ENCODE measurements around the gene SLC26A8. TPM values are rescaled to one million over a fixed set of nuclear protein-coding genes. Genes with fewer than 3 reads are reported as not detected.

The SLC26A8 gene
- total and polyA plus RNA-seq, 2 of the 13 experiments (the other 11 are each of a cell fraction or from before 2014, with no cell fraction given) = 0.46 TPM; not detected in 1

DNA sequence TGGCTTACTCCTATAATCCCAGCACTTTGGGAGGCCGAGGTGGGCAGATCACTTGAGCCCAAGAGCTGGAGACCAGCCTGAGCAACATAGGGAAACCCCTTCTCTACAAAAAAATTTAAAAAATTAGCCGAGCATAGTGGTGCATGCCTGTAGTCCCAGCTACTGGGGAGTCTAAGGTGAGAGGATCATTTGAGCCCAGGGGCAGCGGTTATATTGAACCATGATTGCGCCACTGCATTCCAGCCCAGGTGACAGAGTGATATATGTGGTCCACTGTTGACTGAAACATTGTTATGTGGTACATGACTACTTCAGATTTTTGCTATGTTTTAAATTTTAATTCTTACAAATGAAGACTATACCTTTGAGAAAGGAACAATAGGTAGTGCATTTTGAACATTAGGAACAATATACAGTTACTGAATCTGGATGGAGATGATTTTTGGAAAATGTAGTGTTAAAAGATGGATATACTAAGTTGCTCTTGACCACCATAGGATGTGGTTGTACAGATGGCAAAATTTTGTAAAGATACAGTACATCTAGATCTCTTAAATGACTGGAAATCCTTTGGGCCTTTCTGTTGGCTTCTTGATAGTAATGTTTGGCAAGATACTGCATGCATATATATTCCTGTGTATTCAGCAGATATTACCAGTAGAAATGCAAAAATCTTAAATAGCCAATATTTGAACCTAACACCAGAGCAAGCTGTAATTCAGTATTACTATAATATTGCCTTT lies 39.0 kb upstream of the SLC26A8 start (continued):
- TF ChIP-seq SIN3A (IDR thresholded peaks at IDR 0.05; ENCODE audit: borderline replicate concordance, low read depth, low read length) (no peak), FOXK1 (CRISPR knock-in tag; IDR thresholded peaks at IDR 0.05; ENCODE audit: borderline replicate concordance, low read depth) (0 out of 2 replicates have a peak, but pooled peaks have one; percentile 28), RORA (CRISPR knock-in tag; IDR thresholded peaks at IDR 0.05) (no peak), ZNF205 (CRISPR knock-in tag; IDR thresholded peaks at IDR 0.05) (0 out of 2 replicates have a peak, but pooled peaks have one; percentile 29), SOX6 (IDR thresholded peaks at IDR 0.05) (no peak), SOX6 (CRISPR knock-in tag; IDR thresholded peaks at IDR 0.05) (peak; percentile 78), KMT2A (CRISPR knock-in tag; IDR thresholded peaks at IDR 0.05) (0 out of 2 replicates have a peak, but pooled peaks have one; percentile 37), ZNF678 (CRISPR knock-in tag; IDR thresholded peaks at IDR 0.05) (no peak), ZNF292 (CRISPR knock-in tag; IDR thresholded peaks at IDR 0.05; ENCODE audit: borderline replicate concordance, low read depth) (peak; percentile 55), FOXP1 (IDR thresholded peaks at IDR 0.05) (no peak), FOXP1 (CRISPR knock-in tag; IDR thresholded peaks at IDR 0.05) (peak; percentile 35; the same call in 1 of the 2 replicates), RARA (CRISPR knock-in tag; IDR thresholded peaks at IDR 0.05) (peak; percentile 62; the same call in 1 of the 2 replicates), ERF (CRISPR knock-in tag; IDR thresholded peaks at IDR 0.05) (peak; percentile 52; the same call in 1 of the 2 replicates), ZNF788 (CRISPR knock-in tag; IDR thresholded peaks at IDR 0.05; ENCODE audit: borderline replicate concordance) (no peak), NFIC (IDR thresholded peaks at IDR 0.05; ENCODE audit: low read length) (0 out of 2 replicates have a peak, but pooled peaks have one; percentile 26), SALL1 (CRISPR knock-in tag; IDR thresholded peaks at IDR 0.05) (peak; percentile 92), MIXL1 (CRISPR knock-in tag; IDR thresholded peaks at IDR 0.05) (peak; percentile 73), SMARCE1 (IDR thresholded peaks at IDR 0.05; ENCODE audit: borderline replicate concordance) (no peak), ZNF275 (CRISPR knock-in tag; IDR thresholded peaks at IDR 0.05; ENCODE audit: borderline replicate concordance) (no peak), ZSCAN20 (CRISPR knock-in tag; IDR thresholded peaks at IDR 0.05; ENCODE audit: borderline replicate concordance) (no peak), PRMT3 (CRISPR knock-in tag; IDR thresholded peaks at IDR 0.05; ENCODE audit: borderline replicate concordance, low read depth) (no peak), ISL2 (CRISPR knock-in tag; IDR thresholded peaks at IDR 0.05) (peak; percentile 64; the same call in 1 of the 2 replicates), HOXA9 (CRISPR knock-in tag; IDR thresholded peaks at IDR 0.05; ENCODE audit: borderline replicate concordance) (peak; percentile 98), JUND (CRISPR knock-in tag; IDR thresholded peaks at IDR 0.05) (no peak), TCF7 (IDR thresholded peaks at IDR 0.05; ENCODE audit: low read depth) (0 out of 2 replicates have a peak, but pooled peaks have one; percentile 17), SMAD3 (CRISPR knock-in tag; IDR thresholded peaks at IDR 0.05) (no peak), KDM1A (CRISPR knock-in tag; IDR thresholded peaks at IDR 0.05) (0 out of 2 replicates have a peak, but pooled peaks have one; percentile 51), MLXIP (CRISPR knock-in tag; IDR thresholded peaks at IDR 0.05; ENCODE audit: borderline replicate concordance) (no peak)
